GM18508 (cell line): ENCODE measurements around the gene CNIH2.
"Not testable (repeated sequence)": the region's sequence is repeated elsewhere in the genome, so short reads cannot be mapped to it uniquely, and the experiment has no call there.

Experiments
- ATAC-seq: cut with Tn5 transposase; IDR thresholded peaks from one replicate; pipeline ENCODE4 v1.9.1; 2021; ENCODE audit warnings: moderate number of reproducible peaks; ENCODE audit not compliant: insufficient read depth, unreplicated experiment

CNIH2 gene

DNA sequence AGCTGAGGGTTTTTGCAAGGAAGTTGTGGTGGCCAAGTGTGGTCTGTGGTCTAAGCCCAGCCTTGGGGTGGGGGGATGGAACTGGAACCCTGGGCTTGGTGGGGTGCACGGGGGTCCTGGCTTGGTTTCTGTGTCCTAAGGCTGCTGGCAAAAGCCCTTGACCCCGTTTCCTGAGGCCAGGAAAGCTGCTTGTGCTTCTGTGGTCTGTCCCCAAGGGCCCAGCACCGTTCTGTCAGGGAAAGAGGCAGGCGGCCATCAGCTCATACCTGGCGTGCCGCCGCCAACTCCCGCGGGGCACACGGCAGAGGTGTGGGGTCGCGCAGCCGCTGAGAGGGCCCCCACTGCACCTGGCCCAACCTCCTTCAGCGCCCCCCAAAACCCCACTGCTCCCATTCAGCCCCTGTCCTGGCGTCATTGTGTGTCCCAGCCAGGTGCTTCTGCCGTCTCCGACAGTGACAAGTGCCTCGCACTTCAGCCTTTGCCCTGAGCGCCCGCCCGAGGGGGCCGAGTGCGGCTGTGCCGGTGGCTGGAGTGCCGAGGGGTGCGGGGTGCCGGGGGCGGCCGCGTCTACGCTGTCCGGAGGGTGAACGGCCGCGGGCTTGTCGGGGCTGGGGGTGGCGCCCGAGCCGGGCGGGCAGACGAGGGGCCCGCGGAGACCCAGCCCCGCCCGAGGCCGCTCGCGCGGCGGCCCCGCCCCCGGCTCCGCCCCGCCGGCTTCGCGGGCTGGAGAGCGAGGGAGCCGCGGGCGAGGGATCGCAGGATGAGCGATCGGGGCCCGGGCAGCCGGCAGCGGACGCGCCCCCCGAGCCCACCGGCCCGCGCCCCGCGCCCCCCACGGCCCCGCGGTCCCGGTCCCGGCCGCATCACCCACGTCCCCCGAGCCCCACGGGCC is at the start of gene CNIH2:
Gene CNIH2, plus strand, starts transcription at position 705 of the 892 bp plus-strand sequence. CDS start 282 bp downstream, outside the sequence.
- ATAC-seq: no peak

DNA sequence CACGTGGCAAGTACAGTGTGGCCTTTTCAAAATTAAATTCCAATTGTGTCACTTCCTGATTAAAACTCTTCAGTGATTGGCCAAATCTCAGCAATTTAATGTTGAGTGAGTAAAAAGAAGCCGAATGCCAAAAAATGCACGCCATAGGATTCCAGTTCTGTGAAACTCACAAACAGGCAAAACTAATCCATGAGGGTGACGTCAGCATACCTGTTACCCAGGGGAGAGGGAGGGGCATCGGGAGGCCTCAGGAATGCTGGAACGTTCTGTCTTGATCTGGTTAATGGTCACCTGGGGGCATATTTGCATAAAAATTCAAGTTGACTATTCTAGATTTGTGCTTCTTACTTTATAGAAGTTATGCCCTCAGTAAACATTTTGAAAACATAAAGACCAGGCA is 49.5 kb upstream of the CNIH2 start:
- no peak for ATAC-seq

DNA sequence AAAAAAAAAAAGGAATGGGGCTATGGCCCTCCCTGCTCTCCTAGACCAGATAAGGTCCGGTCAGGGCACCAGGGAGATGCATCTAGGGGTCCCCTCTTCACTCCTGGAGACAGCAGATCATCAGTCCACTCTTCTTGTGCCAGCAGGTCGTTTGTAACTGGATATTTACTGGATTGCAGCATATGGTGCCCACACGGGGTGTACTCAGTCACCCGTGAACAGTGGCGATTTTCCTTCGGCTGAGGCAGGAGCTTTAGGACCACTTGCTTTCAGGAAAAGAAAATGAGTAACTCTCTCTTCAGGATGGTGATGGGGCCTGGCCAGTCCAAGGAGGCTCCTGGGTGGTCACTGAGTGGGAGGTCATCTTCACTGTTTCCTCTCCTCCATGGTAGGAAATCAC is 47.8 kb upstream of the CNIH2 start:
- no peak for ATAC-seq

DNA sequence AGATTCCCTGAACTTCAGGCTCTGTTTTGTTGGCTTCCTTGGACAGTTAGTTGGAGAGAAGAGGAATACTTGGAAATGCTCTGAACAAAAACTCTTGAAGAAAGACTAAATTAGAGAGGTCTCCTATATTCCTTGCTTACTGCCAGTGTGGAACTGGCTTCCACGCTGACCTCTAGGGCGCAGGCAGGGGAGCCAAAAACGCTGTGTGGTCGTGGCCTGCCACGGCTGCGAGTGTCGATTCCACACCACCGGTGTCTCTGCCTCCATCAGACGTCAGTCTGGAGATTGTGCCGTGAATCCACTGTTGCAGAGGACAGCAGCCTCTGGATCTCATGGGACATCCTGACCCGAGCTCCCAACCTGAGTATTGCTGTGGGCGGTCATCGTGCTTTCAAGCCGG is 47.0 kb upstream of the CNIH2 start:
- no peak for ATAC-seq

DNA sequence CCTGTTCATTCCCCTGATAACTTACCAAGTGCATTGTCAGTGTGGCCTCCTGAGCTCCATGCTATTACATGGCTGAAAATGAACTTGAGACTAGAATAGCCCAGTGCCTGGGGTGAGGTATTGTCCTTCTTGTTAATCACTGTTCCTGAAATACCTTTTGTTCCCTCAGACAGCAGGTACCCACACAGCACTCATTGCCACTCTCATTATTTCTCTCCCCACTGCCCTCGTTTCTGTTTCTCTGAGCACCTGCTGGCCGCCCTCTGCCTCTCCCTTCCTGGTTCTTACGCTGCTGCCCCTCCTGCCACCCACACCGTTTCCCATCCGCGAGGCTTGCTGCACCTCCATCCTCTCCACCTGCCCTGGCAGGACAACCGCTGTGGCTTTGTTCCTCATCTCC is 46.4 kb upstream of the CNIH2 start:
- no peak for ATAC-seq

DNA sequence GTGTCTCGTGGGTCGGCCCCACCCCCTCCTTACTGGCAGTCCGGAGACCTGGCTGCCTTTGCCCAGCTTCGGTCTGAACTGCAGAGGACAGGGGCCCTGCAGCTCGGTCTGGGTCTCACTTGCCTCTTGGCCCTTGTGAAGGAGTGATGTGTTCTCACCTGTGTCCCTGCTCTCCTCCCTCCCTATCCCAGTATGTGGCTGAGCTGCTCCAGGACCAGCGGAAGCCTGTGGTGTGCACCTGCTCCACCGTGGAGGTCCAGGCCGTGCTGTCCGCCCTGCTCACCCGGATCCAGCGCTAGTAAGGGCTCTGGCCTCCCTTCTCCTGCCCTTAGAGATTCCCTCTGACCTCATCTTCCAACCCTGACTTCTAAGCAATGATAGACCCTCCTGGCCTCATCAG is 45.2 kb upstream of the CNIH2 start:
- no peak for ATAC-seq

DNA sequence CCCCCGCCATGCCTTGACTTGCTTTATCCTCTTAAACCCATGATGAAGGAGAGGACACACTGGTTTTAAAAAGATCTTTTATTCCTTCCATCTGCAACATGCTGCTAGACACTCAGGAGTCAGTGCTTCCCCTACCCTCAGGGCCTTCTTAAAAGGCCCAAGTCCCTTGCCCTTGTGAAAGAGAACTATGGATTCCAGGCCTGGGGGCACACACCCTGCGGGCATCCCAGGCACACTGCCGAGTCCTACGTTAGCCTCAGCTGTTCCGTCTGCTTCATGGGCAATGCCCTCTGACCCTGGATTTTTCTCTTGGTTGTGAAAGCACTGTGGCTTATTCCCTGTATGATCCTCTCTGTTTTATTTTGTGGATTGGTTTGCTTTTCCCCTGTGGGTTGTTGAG is 44.7 kb upstream of the CNIH2 start:
- ATAC-seq: no peak

DNA sequence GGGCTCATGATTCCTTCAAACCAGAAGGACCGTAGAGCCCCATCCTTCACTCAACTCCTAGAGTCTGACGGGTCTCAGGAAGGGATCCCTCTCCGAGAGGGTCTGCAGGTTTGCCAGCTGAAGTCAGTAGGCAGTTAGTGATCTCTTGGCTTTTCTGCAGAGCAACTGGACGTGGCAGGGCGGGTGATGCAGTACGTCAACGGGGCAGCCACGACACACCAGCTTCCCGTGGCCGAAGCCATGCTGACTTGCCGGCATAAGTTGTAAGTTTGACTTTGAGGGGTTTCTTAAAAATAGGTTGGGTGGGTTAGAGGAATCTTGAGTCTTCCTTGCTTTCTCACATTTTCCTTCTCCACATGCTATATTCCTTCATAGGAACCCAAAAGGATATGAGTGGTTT is 42.8 kb upstream of the CNIH2 start:
- no peak for ATAC-seq

DNA sequence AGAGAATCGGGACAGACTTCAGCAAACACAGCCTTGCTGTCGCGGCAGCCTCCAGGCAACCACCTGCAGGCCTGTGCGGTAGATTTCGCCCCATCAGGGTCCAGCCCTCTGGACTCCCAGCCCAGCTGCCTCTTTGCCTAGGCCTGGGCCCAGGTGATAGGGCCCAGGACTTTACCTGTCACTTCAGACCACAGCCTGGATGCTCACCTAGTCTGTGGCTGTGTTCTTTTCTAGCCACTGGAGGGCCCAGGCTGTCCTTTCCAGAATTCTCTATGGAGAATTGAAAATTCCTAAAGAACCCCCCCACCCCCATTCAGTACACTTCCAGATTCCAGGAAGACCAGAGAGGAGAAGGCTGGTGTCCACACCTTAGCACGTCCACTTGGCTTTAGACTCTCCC is 40.1 kb upstream of the CNIH2 start:
- ATAC-seq: no peak

DNA sequence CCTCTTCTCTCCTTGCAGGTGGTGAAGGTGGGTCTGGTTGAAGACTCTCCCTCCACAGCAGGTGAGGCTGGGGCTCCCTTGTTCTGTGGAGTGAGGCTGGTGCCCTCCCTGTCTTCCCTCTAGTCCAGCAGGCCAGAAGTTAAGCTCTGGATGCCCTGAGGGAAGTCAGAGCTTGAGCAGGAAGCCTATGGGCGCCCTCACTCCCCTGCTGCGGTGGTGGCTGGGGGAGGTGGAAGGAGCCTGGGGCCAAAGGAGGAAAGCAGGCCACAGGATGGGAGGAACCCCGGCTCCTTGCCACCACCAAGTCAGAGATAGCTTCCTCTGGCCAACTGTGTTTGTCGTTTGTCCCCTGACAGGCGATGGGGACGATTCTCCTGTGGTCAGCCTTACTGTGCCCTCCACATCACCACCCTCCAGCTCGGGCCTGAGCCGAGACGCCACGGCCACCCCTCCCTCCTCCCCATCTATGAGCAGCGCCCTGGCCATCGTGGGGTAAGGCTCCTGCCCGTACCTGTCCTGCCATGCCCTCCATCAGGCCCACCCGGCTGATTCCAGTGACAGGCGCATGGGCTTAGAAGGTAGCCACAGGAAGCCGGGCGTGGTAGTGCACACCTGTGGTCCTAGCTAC is 39.1 kb upstream of the CNIH2 start:
- ATAC-seq: no peak

DNA sequence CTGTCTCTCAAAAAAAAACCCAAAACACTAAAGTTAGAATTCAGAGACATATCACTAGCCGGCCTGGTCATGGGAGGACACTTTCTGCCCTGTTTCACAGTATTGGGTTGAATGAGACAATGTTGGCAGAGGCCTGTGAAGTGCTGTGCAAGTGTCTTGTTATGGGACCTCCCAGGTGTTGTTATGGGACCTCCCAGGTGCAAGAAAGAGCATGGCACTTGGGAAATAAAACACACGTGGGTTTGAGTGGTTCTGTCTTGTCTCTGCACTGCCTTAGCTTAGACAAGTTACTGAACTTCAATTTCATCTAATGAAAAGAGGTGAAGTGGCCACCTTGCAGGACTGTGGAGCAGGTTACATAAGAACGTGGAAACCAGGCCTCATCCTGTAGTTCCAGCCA is 38.5 kb upstream of the CNIH2 start:
- no peak for ATAC-seq

DNA sequence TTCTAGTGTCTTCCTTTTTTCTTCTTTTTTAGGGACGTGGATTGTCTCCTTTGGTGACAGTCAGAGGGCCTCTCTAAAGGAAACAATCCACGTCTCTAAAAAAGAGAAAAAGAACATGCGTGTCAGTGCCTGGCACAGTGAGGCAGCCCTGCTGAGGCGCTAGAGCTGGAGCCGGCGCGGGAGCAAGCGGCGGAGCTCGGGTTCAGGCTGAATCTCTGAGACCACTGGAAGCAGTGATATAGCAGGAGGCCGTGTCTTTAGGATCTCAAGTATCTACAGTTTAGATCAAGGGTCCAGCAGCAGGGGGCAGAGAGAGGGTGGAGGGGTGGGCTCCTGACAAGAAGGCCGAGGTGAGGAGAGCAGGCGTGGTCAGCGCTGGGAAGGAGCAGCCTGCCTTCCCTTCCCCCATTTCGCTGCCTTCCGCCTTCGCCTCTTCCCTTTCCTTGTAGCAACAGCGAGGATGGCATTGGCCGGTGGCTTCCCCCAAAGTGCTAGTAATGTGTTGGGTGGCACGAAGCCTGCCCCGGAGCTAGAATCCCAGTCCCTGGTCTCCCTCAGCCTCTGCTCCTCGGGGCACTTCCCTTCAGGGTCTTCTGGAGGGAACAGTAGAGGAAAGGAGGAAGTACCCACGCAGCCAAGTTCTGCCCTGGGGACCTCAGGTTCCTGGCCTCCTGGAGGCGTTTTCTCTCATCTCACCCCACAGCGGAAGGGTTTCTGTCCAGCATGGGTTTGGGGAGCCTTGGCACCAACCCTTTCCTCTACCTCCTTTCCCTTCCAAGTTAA is 37.8 kb upstream of the CNIH2 start:
- ATAC-seq: no peak

DNA sequence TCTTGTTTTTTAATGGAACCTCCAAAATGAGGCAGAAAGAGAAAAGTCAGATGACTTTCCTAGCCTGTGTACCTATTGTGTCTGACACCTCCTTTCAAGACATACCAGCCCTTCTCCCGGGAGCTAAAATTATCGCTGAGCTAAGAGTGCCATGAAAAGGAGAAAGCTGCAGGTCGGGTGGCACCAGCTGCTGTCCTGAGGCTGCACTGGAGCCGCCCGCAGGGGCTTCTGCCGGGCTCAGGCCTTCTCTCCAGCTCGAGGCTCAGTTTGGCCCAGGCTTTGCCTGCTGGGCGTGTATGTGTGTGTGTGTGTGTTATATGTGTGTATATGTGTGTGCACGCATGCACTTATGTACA is 37.2 kb upstream of the CNIH2 start:
- no peak for ATAC-seq

DNA sequence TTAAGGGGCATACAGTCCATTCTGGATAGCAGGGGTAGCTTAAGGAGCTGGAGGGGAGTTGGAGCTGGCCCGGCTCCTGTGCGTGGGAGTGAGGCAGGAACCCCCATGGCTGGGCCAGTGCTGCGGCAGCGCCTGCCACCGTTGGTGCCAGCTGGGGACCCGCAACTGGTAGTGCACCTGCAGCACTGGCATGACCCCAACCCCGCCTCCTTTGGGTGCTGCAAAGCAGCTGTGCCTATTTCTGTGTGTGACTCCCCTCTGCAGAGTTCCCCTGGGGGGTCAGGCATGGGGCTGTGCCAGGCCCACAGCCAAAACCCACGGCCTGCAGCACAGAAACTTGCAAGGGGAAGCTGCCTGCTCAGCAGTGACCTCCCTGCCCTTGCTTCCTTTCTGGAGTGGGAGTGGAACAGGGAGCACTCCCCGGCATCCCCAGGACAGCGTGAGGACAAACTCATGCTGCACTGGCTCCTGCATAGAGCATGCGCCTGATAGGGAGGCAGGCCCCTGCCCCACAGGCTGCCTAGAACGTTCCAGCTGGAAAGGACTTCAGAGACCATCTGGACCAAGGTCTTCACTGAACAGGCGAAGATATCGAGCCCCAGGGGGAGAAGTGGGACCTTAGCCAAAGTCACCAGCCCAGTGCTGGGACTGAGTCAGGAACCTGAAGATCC is 35.7 kb upstream of the CNIH2 start:
- no peak for ATAC-seq

DNA sequence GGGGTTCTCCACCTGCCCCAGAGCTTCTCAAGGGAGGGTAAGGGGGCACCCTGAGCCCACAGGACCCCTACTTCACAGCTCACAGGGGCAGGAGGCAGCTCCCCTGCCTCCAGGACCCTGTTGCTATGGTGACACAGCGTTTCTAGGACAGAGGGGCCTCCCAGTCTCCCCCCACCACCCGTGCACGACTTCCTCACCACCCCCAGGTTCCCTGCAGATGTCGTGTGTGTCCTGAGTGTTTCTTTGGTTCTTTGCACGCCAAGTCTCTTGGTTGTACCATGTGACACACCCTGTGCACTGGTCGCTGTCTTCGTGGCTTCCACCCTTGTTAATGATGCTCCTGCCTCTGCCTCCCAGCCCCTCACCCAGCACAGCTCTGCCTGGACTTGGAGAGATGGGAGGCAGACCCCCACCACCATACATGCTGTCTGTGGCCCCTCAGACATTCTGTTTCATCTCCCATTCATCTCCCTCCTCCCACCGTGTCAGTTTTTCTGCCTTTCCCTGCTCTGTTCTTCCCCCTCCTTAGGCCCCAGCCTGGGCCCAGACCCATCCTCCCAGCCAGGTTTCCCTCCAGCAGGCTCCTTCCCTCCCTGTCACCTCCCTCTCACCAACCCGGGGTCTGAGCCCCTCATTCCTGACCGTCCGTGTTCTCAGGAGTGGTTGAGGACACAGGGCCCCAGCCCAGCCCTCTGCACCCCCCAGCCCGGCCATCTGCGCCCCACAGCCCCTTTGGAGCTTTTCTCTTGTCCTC is 34.0 kb upstream of the CNIH2 start:
- ATAC-seq: no peak

DNA sequence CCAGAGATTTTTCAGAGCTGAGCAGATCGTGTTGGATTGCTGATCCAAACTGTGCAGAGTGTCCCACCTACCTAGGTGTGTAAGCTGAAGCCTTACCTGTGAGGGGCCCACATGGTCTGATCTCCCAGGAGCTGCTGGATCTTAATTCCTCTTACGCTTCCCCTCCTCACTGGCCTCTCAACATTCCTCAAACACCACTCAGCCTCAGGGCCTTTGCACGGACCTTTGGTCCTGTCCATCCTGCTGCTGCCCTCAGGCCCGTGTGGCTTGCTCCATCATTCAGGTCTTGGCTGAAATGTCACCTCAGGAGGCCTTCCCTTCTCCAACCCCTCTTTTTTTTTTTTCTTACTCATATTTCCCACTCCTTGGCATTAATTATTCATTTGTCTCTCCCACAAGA is 30.7 kb upstream of the CNIH2 start:
- no peak for ATAC-seq

DNA sequence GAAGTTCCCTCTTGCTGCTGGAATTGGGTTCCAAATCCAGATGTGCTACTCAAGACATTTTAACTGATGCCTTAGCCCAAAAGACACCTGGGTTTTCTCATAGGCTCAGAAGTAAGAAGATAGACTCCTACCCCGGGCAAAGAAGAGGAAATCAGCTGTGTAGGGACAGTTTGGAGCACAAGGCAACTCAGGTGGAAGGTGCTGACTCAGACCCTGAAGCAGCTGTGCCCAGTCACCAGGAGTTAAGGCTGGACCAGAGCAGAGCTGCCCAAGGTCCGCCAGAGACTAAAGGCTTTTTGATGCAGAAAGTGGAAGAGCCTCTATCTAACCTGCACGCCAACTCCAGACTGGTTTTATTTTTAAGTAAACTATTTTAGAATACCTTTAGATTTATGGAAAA is 30.2 kb upstream of the CNIH2 start:
- no peak for ATAC-seq

DNA sequence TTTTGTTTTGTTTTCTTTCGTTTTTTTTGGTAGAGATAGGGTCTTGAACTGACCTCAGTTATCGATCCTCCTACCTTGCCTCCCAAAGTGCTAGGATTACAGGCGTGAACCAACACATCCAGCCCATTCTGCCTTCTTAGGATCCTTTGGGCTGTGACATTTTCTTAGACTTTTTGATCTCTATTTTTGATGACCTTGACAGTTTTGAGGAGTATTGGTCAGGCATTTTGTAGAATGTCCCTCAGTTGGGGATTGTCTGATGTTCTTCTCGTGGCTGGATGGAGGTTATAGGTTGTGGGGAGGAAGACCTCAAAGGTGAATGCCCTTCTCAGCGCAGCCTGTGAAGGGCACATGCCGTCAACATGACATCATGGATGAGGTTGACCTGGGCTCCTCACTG is 29.1 kb upstream of the CNIH2 start:
- no peak for ATAC-seq

DNA sequence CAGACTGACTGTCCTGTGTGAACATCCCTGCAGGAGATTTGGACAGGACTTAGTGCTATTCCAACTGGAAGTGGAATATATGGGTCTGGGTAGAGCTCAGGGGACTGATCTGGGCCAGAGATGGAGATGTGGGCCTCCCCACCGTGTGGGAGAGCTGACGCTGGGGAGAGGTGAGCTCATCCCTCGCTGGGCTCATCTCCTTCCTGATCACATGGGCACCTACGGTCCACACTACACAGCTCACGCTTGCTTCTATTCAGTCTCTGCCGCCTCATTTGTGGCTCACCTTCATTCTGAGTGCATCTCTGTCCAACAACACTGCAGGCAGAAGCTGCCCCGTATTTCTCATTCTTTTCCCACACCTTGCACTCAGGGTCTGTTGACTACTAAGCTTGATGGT is 26.2 kb upstream of the CNIH2 start:
- no peak for ATAC-seq

DNA sequence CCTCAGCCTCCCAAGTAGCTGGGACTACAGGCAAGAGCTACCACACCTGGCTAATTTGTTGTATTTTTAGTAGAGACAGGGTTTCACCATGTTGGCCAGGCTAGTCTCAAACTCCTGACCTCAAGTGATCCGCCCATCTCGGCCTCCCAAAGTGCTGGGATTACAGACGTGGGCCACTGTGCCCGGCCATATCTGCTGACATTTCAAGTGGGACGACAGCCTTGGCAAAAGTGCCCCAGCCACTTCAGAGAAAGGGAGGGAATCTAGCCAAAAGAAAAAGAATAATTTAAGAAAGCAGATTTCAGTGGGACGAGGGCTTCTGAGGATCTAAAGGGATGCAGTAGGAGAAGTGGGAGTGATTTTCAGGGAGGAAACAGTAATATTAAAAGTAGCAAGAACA is 24.9 kb upstream of the CNIH2 start:
- ATAC-seq: not testable (repeated sequence)
